ENCODE measurements around the gene LMNA. TPM values are rescaled to one million over a fixed set of nuclear protein-coding genes. Genes with fewer than 3 reads are reported as not detected.

Gene LMNA
- 1,049 and 1,502 TPM in 2 replicates for total RNA-seq

DNA sequence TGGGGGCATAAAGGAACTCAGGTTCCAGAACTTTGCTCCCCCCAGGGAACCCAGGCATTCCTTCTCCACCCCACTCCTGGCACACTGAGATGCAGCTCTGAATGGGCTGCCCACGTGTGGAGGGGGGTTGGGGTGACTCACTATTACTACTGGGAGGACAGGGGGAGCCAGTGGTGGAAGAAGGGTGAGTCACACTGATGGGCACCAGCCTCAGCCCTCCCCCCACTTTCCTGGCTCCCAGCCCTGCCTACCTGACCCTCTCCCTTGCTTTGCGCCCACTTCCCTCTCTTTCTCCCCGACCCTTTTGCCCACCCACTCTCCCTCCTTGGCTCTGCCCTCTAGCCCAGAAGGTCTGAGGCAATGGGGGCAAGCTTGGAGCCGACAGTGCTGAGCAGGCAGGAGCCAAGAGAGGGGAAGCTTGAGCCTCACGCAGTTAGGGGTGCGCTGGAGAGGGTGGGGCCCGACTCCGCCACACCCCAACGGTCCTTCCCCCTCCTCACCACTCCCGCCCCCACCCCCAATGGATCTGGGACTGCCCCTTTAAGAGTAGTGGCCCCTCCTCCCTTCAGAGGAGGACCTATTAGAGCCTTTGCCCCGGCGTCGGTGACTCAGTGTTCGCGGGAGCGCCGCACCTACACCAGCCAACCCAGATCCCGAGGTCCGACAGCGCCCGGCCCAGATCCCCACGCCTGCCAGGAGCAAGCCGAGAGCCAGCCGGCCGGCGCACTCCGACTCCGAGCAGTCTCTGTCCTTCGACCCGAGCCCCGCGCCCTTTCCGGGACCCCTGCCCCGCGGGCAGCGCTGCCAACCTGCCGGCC is at the start of gene LMNA:
LMNA (plus strand) TSS at position 611 of the 818 bp plus-strand sequence. CDS start 208 bp downstream, outside the sequence.

DNA sequence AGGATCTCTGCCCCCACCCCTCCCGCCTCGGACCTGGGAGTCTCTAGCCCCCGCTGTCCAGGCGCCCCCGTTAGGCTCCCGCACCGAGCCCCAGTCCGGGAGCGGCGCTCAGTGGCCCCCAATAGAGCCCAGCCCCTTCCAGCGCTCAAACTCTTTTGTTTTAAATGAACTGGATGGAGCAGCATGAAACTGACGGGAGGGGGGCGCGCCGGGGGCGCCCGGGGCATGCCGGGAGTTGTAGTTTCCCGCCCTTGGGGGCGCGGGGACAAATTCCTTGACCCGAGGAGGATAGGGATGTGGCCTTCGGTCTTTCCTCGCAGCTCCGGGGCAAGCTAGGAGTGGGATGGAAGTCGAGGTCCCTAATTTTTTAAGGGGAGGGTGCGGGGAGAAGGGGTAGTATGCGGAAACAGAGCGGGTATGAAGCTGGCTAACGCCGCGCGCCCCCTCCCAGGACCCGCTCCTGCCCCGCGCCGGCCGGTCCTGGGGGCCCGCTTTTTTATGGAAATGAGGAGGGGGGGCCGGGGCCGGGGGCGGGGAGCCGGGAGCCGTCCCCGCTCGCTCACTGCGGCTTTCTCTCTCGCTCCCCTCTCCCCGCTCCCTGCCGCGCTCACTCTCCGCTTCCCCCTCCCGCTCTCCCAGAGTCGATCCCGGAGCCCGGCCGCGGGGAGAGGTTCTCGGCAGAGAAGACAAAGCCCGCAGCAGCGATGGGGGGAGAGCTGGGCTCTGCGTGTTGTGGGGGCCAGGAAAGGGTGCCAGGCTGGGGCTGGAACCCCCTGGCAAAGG is 32.0 kb upstream of the LMNA start, which contains the start of gene MEX3A:
MEX3A (minus strand) TSS at position 157 of the 783 bp plus-strand sequence. CDS start 467 bp downstream, outside the sequence.

DNA sequence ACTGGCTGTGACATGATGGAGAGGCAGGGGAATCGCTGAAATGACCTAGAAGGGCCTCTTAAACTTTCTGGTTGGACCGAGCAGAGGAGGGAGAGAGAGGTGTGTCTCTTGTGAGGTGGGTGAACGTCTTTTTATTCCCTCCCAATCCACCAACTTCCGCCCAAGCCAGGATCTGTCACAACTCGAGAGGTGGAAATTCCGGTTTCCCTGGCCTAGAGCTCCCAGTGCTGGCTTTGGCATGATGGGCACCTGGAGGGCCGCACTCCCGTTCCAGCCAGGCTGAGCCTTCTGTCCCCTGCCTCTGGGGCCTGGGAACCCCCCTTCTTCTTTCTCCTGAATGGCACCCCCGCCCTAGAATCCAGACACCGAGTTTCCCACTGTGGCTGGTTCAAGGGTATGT is 38.9 kb downstream of the LMNA start, which contains the start of gene SEMA4A:
SEMA4A (plus strand) TSS at position 224 of the 400 bp plus-strand sequence. CDS start 994 bp downstream, outside the sequence.

Other genes starting within 250 kb of the LMNA start
- 33.6 and 39.7 TPM in 2 replicates for gene RIT1, start 203.4 kb upstream of the LMNA start, total RNA-seq
- 20.3 and 25.9 TPM in 2 replicates for gene KHDC4, start 180.3 kb upstream of the LMNA start, total RNA-seq
- gene RXFP4, start 173.1 kb upstream of the LMNA start, total RNA-seq = 0.07 TPM in 1 of 2 replicates, not detected in the other
- gene ARHGEF2, start 136.2 kb upstream of the LMNA start, total RNA-seq = 136 and 173 TPM in 2 replicates
- 250 and 314 TPM in 2 replicates for gene SSR2, start 93.8 kb upstream of the LMNA start, total RNA-seq
- 15.6 and 21.3 TPM in 2 replicates for gene UBQLN4, start 60.9 kb upstream of the LMNA start, total RNA-seq
- gene LAMTOR2, start 59.9 kb upstream of the LMNA start, total RNA-seq = 47.6 and 56.5 TPM in 2 replicates
- gene RAB25, start 53.6 kb upstream of the LMNA start, total RNA-seq = not detected in 2 replicates
- gene MEX3A, start 32.2 kb upstream of the LMNA start, total RNA-seq = 1.2 and 4.1 TPM in 2 replicates
- gene SEMA4A, start 38.9 kb downstream of the LMNA start, total RNA-seq = 1.6 and 2.7 TPM in 2 replicates
- 11.2 and 11.3 TPM in 2 replicates for gene SLC25A44, start 79.4 kb downstream of the LMNA start, total RNA-seq
- gene PMF1, start 98.3 kb downstream of the LMNA start, total RNA-seq = 16.9 and 20.3 TPM in 2 replicates
- gene BGLAP, start 127.5 kb downstream of the LMNA start, total RNA-seq = 0.26 and 0.50 TPM in 2 replicates
- 0.46 and 0.56 TPM in 2 replicates for gene PAQR6, start 133.3 kb downstream of the LMNA start, total RNA-seq
- gene SMG5, start 168.1 kb downstream of the LMNA start, total RNA-seq = 52.3 and 71.4 TPM in 2 replicates
- gene TMEM79, start 169.6 kb downstream of the LMNA start, total RNA-seq = 2.0 and 2.6 TPM in 2 replicates
- 68.6 and 85.1 TPM in 2 replicates for gene GLMP, start 181.0 kb downstream of the LMNA start, total RNA-seq
- gene VHLL, start 184.6 kb downstream of the LMNA start, total RNA-seq = 0.13 and 0.92 TPM in 2 replicates
- gene CCT3, start 223.6 kb downstream of the LMNA start, total RNA-seq = 271 and 277 TPM in 2 replicates
- gene TSACC, start 223.8 kb downstream of the LMNA start, total RNA-seq = not detected in 2 replicates

All from smooth muscle cell of the pulmonary artery (primary cell).